Activated CD4-positive, alpha-beta T cell treated with anti-CD3 and anti-CD28 coated beads, Interleukin-10, Interleukin-2, amounts not matched to agents 100 ng/mL and 50 ng/mL, durations not matched to agents 16 hours and 8 hours (primary cell): Measurements from ENCODE around the gene SLC66A2.
"Not testable (repeated sequence)": the region's sequence is repeated elsewhere in the genome, so short reads cannot be mapped to it uniquely, and the experiment has no call there.

Experiments used
- DNase-seq: peaks from one replicate; pipeline ENCODE4 v3.0.0-alpha.2; 2020

SLC66A2 gene

DNA sequence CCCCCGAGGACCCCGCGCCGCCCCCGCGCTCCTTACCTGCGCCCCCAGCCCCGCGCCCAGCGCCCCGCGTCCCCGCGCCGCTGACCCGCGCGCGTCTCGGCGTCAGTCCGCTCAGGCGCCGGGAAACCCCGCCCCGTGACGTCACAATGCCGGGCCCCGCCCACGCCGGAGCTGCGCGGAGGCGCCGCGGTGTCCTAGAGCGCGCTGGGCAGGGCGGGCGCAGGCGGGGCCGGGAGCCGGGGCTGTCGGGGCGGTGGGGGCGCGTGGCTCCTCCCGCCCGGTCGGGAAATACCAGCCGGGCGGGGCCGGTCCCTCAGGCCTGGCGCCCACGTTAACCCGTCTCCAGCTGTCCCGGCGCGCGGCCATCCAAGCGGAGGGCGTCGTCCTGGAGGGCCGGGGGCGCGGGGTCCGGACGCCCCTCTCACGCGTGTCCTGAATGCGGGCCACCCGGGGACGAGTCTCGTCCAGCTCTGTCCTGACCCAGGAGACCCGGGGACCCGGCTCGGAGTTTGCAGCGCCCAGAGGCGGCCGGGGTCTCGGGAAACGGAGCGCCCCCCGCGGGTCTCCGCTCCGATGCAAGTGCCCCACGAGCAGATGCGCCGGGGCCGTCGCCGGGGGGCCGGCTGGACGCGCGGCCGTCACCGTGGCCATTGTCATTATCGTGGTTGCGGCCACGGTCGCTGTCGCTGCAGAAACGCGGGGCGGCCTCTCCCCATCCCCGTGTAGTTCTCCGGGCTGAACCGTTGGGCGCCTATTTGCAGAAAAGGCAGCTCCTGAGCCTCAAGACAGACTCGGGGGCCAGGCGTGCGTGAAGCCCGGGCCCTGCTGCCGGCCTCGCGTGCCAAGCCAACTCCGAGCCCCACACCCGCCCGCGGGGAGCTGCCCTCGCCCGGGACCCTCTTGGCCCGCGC, at the start of gene SLC66A2:
Gene SLC66A2, minus strand, starts transcription at position 109 of the 911 bp plus-strand sequence. CDS start 727 bp downstream, outside the sequence.
- peak; percentile 94 for DNase-seq

DNA sequence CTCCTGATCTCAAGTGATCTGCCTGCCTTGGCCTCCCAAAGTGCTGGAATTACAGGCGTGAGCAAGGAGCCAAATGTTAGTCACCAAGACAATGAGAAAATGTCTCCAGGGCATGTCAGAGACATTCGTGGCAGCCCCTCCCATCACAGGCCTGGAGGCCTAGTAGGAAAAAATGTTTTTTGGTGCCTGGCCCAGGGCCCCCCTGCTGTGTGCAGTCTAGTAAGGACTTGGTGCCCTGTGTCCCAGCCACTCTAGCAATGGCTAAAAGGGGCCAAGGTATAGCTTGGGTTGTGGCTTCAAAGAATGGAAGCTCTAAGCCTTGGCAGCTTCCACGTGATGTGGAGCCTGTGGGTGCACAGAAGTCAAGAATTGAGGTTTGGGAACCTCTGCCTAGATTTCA, 49.4 kb upstream of the SLC66A2 start:
- DNase-seq = no peak

DNA sequence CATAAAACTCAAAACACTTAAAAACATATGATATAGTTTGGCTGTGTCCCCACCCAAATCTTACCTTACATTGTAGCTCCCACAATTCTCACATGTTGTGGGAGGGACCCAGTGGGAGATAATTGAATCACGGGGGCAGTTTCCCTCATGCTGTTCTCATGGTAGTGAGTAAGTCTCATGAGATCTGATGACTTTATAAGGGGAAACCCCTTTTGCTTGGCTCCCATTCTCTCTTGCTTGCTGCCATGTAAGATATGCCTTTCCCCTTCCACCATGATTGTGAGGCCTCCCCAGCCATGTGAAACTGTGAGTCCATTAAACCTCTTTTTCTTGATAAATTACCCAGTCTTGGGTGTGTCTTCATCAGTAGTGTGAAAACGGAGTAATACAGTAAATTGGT, 48.2 kb upstream of the SLC66A2 start:
- DNase-seq = not testable (repeated sequence)

GRCh38 chr18:79991494-79991893, 40.0 kb upstream of the SLC66A2 start:
- no peak for DNase-seq

DNA sequence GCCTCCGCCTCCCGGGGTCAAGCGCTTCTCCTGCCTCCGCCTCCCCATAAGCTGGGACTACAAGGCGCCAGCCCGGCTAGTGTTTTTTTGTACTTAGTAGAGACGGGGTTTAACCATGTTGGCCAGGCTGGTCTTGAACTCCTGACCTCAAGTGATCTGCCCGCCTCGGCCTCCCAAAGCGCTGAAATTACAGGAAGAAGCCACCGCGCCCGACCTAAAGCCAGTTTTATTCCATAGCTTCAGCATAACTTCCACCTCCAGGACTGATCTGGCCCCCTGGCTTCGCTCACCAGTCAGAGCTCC, 37.7 kb upstream of the SLC66A2 start:
- DNase-seq = no peak

DNA sequence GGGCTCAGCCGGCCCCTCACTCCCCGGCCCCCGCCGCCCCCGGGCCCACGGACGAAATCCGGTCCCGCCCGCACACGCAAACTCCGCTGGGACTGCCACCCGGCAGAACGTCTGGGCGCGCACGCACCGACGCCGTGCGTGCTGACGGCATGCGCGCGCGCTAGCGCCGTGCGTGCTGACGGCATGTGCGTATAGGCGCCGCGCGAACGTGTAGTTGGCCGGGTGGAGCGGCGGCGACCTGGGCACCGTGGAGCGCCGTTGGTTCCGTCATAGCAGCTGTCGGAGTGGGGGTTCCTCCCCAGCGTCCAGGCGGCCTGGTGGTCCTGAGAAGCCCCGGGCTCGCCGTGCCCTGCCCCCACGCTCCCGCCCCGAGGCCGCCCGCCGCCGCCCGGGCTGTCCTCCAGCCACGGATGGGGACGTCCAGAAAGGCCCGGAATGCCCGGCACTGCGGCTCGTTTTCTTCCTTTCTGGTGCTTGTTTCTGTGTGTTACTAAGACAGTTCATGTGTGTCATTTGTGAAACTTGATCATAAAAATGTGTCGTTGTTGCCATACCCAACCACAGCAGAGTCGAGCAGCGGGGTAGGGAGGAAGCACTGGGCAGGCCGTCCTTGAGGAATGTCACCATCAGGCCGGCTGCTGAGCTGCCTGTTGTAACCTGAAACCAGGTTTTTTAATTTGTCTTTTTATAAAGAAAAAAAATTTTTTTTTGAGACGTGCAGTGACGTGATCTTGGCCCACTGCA, 37.2 kb upstream of the SLC66A2 start, which contains the start of gene TXNL4A:
Gene TXNL4A, minus strand, starts transcription at position 113 of the 744 bp plus-strand sequence. CDS start 171 bp downstream, outside the sequence.
- DNase-seq = peak; percentile 93

- DNase-seq = peak; percentile 66
These were observed 36.6 kb upstream of the SLC66A2 start for GRCh38 chr18:79988071-79988450.

DNA sequence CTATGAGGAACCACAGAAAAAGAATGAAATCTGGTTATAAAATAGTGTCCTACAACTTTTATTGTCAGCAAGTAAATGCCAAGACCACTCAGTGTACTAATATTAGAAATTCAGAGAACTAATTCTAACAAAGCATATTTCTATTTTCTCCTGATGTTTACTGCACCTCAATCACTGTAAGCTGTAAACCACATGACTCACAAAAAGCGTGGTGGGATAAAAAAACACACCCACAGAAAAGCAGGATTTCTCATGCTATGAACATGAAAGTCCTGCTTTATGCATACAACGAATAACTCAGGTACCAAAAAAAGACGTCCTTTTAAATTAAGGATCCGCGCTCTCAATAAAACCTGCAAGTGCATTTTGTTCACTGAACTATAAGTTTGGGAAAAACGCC, 36.1 kb upstream of the SLC66A2 start:
- no peak for DNase-seq

DNA sequence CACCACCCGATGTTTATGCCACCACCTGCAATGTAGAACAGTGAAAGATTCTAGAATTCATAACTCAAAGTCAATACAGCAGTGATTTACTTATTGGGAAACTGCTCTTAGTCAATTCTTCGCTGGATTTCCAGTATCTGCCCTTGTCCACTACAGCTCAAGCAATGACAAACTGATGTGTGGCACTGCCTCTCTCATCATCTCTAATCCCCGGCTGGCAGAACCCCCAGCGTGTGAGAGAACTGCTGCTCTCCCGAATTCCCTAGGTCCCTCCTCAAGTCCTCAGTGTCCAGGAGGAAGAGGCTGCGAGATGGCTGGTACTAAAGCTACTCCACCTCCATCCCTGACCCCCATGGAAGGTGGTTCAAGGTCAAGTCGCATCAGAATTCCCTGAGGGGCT, 35.3 kb upstream of the SLC66A2 start:
- DNase-seq = no peak

DNA sequence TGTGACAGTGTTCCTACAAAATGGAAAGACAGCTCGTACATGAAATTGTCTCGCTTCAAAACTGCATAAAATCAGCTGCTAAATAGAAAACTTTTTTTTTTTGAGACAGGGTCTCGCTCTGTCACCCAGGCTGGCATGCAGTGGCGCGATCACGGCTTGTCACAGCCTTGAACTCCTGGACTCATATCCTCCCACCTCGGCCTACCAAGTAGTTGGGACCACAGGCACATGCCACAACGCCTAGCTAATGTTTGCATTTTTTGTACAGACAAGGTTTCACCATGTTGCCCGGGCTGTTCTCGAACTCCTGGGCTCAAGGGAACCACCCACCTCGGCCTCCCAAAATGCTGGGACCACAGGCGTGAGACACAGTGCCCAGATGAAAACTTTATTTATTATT, 33.7 kb upstream of the SLC66A2 start:
- DNase-seq = no peak

- DNase-seq = peak; percentile 20
These were observed 32.3 kb upstream of the SLC66A2 start for GRCh38 chr18:79983793-79984192.

- DNase-seq = no peak
These were observed 31.8 kb upstream of the SLC66A2 start for GRCh38 chr18:79983253-79983652.

DNA sequence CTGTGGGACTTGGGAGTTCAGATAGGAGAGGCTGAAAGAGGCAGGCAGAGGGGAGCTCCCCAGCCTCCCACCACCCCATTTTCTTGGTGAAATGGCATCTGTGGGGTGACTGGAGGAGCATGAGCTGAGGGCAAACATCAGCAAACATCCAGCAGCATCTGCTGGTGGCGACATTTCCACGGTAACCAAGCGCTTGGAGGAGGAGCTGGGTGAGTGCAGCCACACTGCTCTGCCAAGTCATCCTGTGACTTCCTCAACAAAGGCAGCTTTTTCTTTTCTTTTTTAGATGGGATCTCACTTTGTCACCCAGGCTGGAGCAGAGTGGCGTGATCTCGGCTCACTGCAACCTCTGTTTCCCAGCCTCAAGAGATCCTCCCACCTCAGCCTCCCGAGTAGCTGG, 31.3 kb upstream of the SLC66A2 start:
- peak; percentile 69 for DNase-seq

- no peak for DNase-seq
These were observed 29.1 kb upstream of the SLC66A2 start for GRCh38 chr18:79980585-79980984.

- no peak for DNase-seq
These were observed 28.4 kb upstream of the SLC66A2 start for GRCh38 chr18:79979843-79980242.

DNA sequence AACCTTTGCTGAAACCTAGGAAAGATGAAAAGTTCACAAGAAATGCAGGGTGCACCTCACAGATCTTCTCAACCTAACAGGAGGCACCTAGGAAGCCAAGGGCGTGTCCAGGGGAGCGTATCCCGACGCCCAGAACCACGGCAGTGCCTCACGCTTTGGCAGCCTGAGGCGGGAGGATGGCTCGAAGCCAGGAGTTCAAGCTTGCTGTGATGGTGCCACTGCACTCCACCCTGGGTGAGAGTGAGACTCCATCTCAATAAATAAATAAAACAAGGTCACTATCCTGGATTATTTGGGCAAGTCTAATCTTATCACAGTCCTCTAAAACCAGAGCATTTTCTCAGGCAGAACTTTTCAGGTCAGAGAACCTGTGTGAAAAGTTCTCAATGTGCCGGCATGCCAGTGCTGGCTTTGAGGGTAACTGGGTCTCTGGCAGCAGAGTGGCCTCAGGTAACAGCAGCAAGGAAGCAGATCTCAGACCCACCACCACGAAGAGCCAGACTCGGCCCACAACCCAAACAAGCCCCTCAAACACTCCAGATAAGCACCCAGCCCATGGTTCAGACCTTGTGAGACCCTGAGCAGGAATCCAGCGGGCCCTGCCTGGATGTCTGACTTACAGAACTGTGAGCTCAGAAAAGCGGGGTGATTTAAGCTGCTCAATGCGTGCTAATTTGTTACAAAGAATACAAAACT, 24.7 kb upstream of the SLC66A2 start:
- DNase-seq = no peak

GRCh38 chr18:79975043-79975442, 23.6 kb upstream of the SLC66A2 start:
- no peak for DNase-seq

DNA sequence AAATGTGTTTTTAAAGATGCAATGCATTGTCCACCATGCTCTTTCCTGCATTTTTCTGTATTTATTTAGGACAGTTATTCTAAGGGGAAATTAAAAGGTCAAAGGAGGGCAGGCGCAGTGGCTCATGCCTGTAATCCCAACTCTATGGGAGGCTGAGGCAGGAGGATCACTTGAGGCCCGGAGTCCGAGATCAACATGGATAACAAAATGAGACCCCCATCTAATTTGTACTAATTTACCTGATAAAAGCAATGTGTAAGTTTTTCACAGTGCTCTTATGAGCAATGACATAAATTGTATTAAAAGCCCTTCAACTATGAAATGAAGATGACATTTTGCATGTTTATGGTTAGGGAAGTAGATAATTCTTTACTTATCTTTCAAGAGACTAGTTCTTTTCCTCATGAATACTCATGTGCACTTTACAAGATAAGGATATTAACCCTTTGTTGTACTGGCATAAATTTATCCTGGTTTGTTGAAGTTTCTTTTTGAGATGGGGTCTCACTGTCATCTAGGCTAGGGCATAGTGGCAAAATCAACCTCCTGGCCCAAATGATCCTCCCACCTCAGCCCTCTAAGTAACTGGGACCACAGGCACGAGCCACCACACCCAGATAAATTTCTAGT, 22.7 kb upstream of the SLC66A2 start:
- DNase-seq = no peak

DNA sequence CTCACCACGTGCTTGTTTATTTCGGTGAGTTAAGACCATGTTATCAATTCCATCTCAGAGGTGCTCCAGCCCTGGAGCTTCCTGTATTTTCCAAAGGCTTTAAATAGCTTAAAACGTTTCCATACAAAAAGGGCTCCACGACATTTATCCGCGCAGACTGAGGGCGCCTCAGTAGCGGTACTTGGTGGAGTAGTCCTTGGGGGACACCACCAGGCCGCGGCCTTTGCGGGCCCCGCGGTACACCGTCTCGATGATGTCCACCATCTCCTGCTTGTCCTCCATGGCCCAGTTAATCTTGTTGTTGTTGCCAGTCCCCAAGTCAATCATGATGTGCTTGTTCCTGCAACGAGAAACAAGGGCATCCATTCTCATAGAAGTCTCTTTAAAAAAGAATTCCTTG, 22.1 kb upstream of the SLC66A2 start:
- no peak for DNase-seq

- DNase-seq = no peak
These were observed 21.3 kb upstream of the SLC66A2 start for GRCh38 chr18:79972720-79973119.

- no peak for DNase-seq
These were observed 20.5 kb upstream of the SLC66A2 start for GRCh38 chr18:79971986-79972385.

GRCh38 chr18:79971211-79971952, 19.9 kb upstream of the SLC66A2 start:
- no peak for DNase-seq
